ENCODE results near the gene ADARB2.

DNA sequence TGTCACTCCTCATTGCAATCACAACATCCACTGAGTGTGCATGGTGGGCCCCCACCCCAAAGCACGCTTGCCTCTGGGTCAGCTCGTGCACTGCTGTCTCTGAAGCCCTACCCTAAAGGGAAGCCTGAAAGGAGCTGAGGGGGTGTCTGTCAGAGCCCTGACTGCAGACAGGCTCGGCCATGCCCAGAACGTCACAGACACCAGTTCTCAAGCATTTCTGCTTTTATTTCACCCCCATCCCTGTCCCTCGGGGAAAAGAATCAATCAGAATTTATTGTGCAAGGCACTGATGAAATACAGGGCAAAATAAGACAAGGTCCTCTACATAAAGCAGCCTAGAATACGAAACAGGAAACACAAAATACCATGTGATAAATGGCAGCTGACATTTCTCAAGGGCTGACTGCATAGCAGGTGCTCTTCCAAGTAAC lies 449.3 kb downstream of the ADARB2 start:
- TF ChIP-seq CTCF (IDR thresholded peaks at IDR 0.05) (no peak), POLR2A (IDR thresholded peaks at IDR 0.05) (no peak)
